Activated CD8-positive, alpha-beta T cell treated with anti-CD3 and anti-CD28 coated beads for 36 hours (primary cell): ENCODE data around the gene SIM2. TPM values are rescaled to one million over a fixed set of nuclear protein-coding genes. Genes with fewer than 3 reads are reported as not detected.

Source experiments
- ATAC-seq: fragments of 200-7000 bp; cut with Tn5 transposase; one replicate; pipeline ENCODE4 v1.10.0; 2021; ENCODE audit warnings: mild to moderate bottlenecking, moderate library complexity
- CTCF ChIA-PET: fragments of 350-600 bp; sonication (Branson Sonifier 250); formaldehyde crosslinking; loops from one replicate; lab custom pipeline; 2021; ENCODE audit warnings: antibody characterized with exemption; lab: Charles Lee
- POLR2A ChIA-PET: fragments of 350-600 bp; sonication (Branson Sonifier 250); formaldehyde crosslinking; loops from one replicate; lab custom pipeline; 2021; ENCODE audit warnings: antibody characterized with exemption; lab: Charles Lee
- DNase-seq: peaks from one replicate; pipeline ENCODE4 v3.0.0-alpha.2; 2020
- H3K27ac Mint-ChIP-seq: one replicate; pipeline ENCODE4 v1.8.0; 2021; ENCODE audit warnings: mild to moderate bottlenecking, mixed read lengths
- H3K27me3 Mint-ChIP-seq: one replicate; pipeline ENCODE4 v1.8.0; 2021; ENCODE audit warnings: mixed read lengths
- H3K36me3 Mint-ChIP-seq: one replicate; pipeline ENCODE4 v1.8.0; 2021; ENCODE audit warnings: low read depth, mixed read lengths
- H3K4me1 Mint-ChIP-seq: one replicate; pipeline ENCODE4 v1.8.0; 2021; ENCODE audit warnings: low read depth, mixed read lengths
- H3K4me3 Mint-ChIP-seq: one replicate; pipeline ENCODE4 v1.8.0; 2021; ENCODE audit warnings: mild to moderate bottlenecking, moderate library complexity, mixed read lengths
- H3K9me3 Mint-ChIP-seq: one replicate; pipeline ENCODE4 v1.8.0; 2021; ENCODE audit warnings: mixed read lengths
- intact Hi-C: fragments of 100-400 bp; cut with micrococcal nuclease; formaldehyde crosslinking; loops from one replicate; pipeline ENCODE4 v1.10.0; 2022
- total RNA-seq, 2 experiments: library from RNA; stranded (reverse); gene quantifications; one replicate each; pipeline ENCODE4 v1.2.3, GENCODE V29; 2021
- TF ChIP-seq, protein P1 (sequence below): fragments of 200-600 bp; IDR thresholded peaks from one replicate; pipeline ENCODE4 v1.8.0; 2022; ENCODE audit warnings: antibody characterized with exemption, mild to moderate bottlenecking

SIM2 gene
- total RNA-seq, 2 experiments from 2014 or later: not detected

DNA sequence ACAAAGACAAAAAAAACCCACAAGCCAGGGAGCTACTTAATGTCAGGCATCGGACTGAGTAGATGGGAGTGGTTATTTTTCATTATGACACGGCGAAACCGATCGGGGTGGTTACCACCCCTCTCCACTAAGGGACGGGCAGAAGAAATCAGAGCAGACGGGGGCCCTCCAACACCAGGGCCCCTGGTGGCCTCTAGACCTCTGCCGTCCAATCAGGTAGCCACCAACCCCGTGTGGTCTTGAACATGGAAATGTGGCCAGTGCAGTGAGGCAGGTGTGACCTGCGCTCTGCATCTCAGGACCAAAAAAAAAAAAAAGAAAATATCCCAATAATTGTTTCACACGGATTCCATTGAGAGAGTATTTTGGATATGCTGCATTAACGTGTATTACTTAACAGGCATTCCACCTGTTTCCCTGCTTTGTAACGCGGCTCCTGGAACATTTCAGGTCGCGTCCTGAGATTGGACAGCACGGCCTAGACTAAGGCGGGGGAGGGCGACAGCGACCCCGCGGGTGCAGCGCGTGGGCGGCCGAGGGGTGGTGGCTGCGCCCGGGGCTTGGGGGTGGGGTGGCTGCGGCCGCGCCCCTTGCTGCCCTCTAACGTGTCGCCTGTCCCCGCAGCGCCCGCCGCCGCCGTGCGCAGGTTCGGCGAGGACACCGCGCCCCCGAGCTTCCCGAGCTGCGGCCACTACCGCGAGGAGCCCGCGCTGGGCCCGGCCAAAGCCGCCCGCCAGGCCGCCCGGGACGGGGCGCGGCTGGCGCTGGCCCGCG, 48.3 kb downstream of the SIM2 start:
- Mint-ChIP-seq H3K36me3 (peaks cover 11% of the 10 kb centered on the region), H3K27me3 (peaks cover 38% of the 10 kb centered on the region), H3K27ac (no peak overlapping the region), H3K4me3 (peak overlapping the region; percentile 44), H3K9me3 (no peaks in the 10 kb centered on the region), H3K4me1 (peaks cover 11% of the 10 kb centered on the region)
- ChIA-PET CTCF (interaction anchor here (0.9 to 4.9 kb wide), 8 partner anchors 12 to 189 kb away, joined by 3 to 15 read pairs (median 4); no protein-coding TSS in a partner anchor), POLR2A (no interaction called here)
- ATAC-seq (peak; percentile 22), DNase-seq (no peak)
- intact Hi-C loops: loop anchor here (5.0 kb wide), 1 partner anchor 180 kb away; no protein-coding TSS in a partner anchor
- TF ChIP-seq, protein P1, sequence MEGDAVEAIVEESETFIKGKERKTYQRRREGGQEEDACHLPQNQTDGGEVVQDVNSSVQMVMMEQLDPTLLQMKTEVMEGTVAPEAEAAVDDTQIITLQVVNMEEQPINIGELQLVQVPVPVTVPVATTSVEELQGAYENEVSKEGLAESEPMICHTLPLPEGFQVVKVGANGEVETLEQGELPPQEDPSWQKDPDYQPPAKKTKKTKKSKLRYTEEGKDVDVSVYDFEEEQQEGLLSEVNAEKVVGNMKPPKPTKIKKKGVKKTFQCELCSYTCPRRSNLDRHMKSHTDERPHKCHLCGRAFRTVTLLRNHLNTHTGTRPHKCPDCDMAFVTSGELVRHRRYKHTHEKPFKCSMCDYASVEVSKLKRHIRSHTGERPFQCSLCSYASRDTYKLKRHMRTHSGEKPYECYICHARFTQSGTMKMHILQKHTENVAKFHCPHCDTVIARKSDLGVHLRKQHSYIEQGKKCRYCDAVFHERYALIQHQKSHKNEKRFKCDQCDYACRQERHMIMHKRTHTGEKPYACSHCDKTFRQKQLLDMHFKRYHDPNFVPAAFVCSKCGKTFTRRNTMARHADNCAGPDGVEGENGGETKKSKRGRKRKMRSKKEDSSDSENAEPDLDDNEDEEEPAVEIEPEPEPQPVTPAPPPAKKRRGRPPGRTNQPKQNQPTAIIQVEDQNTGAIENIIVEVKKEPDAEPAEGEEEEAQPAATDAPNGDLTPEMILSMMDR: no peak

DNA sequence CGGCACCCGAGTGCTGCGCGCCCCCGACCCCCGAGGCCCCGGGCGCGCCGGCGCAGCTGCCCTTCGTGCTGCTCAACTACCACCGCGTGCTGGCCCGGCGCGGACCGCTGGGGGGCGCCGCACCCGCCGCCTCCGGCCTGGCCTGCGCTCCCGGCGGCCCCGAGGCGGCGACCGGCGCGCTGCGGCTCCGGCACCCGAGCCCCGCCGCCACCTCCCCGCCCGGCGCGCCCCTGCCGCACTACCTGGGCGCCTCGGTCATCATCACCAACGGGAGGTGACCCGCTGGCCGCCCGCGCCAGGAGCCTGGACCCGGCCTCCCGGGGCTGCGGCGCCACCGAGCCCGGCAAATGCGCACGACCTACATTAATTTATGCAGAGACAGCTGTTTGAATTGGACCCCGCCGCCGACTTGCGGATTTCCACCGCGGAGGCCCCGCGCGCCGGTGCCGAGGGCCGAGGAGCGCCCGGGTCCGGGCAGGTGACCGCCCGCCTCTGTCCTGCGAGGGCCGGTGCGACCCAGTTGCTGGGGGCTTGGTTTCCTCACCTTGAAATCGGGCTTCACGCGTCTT, 49.0 kb downstream of the SIM2 start:
- intact Hi-C loops: loop anchor here (5.0 kb wide), 1 partner anchor 179 kb away; no protein-coding TSS in a partner anchor
- H3K9me3 Mint-ChIP-seq: no peaks in the 10 kb centered on the region
- peaks cover 14% of the 10 kb centered on the region for H3K36me3 Mint-ChIP-seq
- H3K4me1 Mint-ChIP-seq: peaks cover 11% of the 10 kb centered on the region
- peak; percentile 63 for DNase-seq
- peaks cover 38% of the 10 kb centered on the region for H3K27me3 Mint-ChIP-seq
- TF ChIP-seq, protein P1: no peak
- CTCF ChIA-PET: interaction anchor here (1.0 to 4.9 kb wide), 5 partner anchors 11 to 174 kb away, joined by 3 to 15 read pairs (median 5); no protein-coding TSS in a partner anchor
- POLR2A ChIA-PET: no interaction called here
- no peak overlapping the region for H3K27ac Mint-ChIP-seq
- peak overlapping the region; percentile 37 for H3K4me3 Mint-ChIP-seq
- peak; percentile 91 for ATAC-seq

DNA sequence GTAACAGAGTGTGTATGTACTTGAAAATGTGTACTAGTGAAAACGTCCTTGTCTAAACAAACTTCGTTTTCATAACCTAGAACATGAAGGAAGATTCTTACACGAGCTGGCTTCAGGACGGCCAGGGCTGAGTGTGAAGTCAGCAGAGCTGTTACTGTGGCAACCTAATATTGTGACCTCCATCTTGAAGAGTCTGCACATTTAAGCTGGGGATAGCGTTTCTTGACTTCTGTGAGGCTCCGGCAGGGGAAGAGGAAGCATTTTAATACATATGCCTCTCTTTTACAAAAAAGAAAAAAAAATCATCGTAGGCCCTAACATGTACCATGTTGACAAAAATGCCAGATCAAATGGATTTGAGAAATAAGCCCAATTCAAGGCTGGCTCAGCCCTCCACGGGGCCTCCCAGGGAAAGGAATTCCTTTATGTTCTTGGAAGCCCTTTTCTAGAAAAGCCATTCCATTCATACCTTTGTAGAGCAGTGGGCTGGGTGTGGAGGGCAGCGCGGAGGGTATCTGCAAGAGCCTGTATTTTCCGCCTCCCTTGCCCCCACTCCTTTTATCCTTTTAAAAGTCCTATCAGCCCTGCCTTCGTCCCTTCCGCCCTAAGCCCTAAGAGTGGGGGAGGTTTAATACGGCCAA, 51.1 kb downstream of the SIM2 start:
- TF ChIP-seq, protein P1: no peak
- ChIA-PET POLR2A (no interaction called here), CTCF (interaction anchor here (1.0 to 4.9 kb wide), 4 partner anchors 11 to 120 kb away, joined by 3 to 15 read pairs (median 3); no protein-coding TSS in a partner anchor)
- intact Hi-C loops: loop anchor here (5.0 kb wide), 1 partner anchor 177 kb away; no protein-coding TSS in a partner anchor
- Mint-ChIP-seq H3K9me3 (no peaks in the 10 kb centered on the region), H3K4me3 (no peak overlapping the region), H3K27ac (no peak overlapping the region), H3K4me1 (peaks cover 11% of the 10 kb centered on the region), H3K27me3 (peaks cover 31% of the 10 kb centered on the region), H3K36me3 (peaks cover 23% of the 10 kb centered on the region)
- DNase-seq (no peak), ATAC-seq (no peak)

DNA sequence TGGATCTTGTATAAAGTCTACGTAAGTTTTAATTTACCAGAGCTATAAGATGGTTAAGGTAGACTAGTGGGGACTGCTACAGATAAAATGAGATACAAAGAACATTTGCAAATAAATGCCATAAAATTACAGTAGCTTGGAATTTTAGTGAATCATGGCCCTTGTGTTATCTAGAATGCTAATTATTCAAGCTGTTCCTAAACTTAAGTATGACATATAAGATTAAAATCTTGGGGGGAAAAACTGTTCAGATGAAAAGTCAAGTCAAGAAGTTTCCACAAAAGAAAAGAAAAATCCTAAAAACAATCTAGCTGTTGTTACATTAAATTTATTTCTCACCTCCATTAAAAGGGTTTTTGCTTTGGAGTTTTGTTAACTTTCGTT, 51.7 kb downstream of the SIM2 start:
- Mint-ChIP-seq H3K27me3 (peaks cover 27% of the 10 kb centered on the region), H3K36me3 (peaks cover 23% of the 10 kb centered on the region), H3K9me3 (no peaks in the 10 kb centered on the region), H3K4me1 (peaks cover 11% of the 10 kb centered on the region), H3K4me3 (no peak overlapping the region), H3K27ac (no peak overlapping the region)
- TF ChIP-seq, protein P1: no peak
- POLR2A ChIA-PET: interaction anchor here (0.5 kb wide), 1 partner anchor 76 kb away, joined by 3 read pairs; no protein-coding TSS in a partner anchor
- CTCF ChIA-PET: interaction anchor here (1.0 to 4.9 kb wide), 4 partner anchors 10 to 120 kb away, joined by 3 to 15 read pairs (median 3); no protein-coding TSS in a partner anchor
- DNase-seq (no peak), ATAC-seq (no peak)
- intact Hi-C loops: no loop called here
